Measurements from ENCODE around the gene MCTP1.

MCTP1 gene

DNA sequence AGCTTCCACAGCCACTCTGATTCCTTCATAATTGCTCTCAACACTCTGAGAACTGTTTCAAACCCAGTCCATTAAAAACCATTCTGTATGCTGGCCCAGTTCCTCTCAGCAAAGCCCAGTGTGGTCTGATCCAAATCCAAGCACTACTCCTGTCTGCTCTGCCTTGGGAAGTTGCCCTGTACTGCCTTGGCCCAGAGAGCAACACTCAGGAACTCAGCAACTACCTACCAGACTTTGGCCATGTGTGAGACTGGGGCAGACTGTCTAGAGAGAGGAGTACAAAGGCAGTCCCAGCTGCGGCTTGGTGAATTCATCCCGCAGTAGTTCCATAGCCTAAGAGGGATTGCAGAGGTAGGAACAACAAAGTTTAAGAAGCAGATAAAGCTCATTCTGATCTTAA, 214.4 kb downstream of the MCTP1 start:
- no peak for DNase-seq

DNA sequence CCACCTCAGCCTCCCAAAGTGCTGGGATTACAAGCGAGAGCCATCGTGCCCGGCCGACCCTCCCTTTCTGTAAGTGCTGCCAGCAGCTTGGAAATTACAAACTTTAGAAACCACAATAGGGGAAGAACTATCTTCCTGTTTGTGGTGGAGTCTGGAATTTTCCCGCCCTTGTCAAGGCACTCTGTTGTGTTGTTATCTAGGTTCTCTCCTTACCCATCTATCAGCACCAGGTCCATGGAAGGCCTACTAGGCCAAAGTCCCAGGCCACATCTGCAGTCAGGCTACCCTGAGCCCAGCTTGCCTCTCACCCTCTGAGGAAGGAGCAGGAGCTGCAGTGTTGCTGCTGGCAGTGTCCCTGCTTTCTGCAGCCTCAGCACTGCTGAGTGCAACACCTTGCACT, 214.9 kb downstream of the MCTP1 start:
- no peak for DNase-seq

DNA sequence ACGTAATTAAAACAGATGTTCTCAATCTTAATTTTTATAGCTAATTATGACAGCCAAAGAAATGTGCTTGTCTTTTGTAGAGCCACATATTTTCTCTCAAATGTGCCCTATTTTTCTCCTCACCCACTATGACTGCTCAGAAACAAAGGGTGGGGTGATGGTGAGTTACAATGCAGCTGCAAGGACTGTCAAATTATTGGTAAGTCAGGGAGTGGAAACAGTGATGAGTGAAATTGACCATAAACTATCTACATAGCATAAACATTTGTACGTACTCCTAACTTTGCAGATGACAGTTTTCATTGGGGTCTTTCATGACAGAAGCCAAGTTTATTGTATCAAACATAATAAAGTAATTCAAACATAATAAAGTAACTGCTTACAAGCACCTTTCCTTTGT, 215.9 kb downstream of the MCTP1 start:
- no peak for DNase-seq

DNA sequence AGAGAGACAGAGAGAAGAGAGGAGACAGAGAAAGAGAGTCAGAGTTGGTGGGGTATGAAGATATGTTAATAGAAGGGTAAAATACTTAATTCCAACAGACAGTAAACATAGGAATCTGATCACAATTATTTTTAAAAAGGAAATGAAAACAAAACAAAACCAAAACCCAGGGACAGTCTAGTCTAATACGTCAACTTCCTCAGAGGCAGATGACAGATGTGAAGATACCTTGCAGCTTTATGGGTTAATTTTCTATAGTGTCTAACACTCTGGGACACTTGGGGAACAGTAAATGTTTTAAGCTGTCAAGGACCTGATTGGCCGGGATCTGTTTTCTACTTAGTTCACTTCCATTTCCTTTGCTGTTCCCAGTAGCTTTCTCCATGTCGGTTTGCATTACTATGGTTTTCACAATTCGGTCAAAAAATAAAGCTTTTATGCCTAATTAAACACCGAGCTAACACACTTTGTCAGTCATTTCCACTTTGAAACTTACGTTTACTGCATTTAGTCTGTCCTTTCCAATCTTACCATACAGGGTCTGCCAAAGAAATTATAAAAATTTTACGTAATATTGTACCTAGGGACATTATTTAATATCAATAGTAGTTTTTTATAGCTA, 216.5 kb downstream of the MCTP1 start:
- DNase-seq: no peak

DNA sequence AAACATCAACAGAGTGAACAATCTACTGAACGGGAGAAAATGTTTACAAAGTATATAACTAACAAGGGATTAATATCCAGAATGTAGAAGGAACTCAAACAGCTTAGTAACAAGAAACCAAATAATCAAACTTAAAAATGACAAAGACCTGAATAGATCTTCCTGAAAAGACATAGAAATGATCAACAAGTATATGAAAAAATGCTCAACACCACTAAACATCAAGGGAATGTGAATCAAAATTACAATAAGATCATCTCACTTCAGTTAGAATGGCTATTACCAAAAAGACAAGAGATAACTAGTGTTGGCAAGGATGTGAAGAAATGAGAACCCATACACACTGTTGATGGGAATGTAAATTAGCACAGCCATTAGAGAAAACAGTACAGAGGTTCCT, 218.8 kb downstream of the MCTP1 start:
- no peak for DNase-seq

DNA sequence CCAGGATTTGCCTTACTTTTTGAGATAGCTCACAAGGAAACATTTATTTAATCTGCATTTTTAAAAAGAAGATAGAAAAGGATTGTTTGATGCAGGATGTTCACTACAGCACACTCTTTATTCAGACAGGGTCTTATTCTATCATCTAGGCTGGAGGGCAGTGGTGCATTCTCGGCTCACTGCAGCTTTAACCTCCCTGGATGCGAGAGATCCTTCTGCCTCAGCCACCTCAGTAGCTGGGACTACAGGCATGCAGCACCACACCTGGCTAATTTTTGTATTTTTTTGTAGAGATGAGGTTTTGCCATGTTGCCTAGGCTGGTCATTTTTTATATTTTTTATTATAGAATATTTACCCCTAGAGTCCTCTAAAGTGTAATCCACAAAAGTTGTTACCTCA, 221.4 kb downstream of the MCTP1 start:
- no peak for DNase-seq

DNA sequence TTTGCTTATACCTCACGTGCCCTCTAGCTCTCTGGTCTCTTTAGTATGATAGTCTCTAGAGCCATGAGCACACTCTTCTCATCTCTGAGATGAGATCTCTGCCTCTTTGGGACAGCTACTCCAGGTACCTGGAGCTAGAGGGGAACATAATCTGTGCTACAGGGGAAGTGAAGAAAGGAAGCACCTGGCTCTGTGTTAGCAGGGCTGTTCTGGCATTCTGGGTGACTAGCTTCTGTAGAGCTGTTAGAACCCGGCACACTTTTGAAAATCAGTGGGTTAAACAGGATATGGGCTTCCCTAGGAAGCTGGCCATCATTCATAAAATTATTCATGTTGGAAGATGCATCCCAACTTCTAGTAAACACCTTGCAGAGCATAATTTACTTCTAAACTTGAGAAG, 224.8 kb downstream of the MCTP1 start:
- DNase-seq: no peak

DNA sequence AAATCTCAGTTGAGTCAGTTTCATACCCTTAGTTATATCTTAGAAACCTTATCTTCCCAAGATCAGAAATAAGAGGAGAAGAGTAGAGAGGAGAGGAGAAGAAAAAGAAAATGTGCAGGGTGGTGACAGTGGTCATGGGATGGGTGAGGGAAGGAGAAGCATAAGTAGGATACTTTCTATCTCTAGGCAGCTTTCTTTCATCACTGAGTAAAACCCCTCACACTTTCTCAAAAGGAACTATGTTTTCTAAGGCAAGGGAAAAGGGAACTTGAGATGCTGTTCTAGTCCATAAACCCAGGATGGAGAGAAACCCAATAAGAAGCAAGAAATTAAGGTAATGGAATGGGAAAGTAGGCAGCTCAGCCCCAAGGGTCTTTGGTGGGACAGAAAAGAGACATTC, 225.3 kb downstream of the MCTP1 start:
- no peak for DNase-seq

DNA sequence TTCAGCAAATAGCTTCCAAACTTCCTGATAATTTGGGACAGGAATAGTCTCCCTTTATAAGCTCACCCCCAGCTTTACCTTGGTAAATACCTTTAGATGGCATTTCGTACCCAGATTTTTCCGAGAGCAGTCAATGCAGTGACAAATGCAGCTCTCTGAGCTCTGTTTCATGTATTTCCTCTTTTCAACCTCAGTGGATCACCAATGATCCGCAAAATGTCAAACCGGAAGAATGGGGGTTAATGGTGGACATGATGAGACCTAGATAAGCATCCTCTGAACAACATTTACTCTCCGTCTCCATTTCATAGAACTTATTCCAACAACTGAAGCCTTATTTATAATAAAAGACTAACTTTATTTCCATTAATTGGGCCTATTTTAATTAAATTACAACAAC, 227.3 kb downstream of the MCTP1 start:
- DNase-seq: no peak

DNA sequence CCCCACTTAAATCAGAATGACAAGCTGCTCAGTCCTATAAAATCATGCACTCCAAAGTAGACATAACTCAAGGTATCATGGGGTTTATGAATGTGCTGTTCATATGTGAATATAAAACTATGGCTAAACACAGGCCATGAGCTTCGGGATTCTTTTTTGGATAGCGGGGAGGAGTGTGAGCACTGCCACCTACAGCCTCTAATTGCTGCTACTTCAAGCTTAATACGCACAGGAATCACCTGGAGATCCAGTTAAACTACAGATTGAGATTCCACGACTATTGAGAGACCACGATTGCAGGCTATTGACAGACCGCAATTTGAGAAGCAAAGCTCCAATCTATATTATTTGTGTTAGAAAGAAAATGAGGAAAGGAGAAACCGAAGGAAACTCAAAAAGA, 231.6 kb downstream of the MCTP1 start:
- DNase-seq: no peak

DNA sequence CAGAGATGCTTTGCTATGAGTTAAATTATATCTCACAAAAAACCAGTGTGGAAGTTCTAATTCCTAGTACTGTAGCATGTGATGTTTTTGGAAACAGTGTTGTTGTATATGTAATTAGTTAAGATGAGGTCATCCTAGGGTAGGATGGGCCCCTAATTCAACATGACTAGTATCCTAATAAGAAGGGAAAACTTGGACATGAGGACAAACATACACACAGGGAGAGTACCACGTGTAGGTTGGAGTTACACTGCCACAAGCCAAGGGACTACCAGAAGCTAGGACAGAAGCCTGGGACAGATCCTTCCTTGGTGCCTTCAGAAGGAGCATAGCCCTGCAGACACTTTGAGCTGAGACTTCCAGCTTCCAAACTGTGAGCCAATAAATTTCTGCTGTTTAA, 234.2 kb downstream of the MCTP1 start:
- DNase-seq: no peak

DNA sequence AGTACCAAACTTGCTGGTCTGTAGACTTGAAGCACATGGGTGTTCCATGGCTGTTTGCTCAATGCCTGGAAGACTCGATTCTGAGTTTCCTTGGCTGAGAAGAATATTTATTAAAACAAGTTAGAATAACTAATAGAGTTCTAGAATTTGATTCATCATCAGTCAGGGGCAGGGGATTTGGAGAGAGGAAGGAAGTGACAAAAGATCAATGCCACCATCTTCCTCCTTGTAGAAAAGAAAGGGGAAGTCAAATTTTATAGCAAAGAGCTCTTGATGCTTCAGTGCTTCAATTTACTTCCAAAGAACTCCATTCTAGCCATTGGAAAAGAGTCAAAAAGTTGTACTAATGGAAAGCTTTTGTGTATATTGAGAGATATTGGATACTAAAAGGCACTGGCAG, 236.3 kb downstream of the MCTP1 start:
- DNase-seq: no peak

DNA sequence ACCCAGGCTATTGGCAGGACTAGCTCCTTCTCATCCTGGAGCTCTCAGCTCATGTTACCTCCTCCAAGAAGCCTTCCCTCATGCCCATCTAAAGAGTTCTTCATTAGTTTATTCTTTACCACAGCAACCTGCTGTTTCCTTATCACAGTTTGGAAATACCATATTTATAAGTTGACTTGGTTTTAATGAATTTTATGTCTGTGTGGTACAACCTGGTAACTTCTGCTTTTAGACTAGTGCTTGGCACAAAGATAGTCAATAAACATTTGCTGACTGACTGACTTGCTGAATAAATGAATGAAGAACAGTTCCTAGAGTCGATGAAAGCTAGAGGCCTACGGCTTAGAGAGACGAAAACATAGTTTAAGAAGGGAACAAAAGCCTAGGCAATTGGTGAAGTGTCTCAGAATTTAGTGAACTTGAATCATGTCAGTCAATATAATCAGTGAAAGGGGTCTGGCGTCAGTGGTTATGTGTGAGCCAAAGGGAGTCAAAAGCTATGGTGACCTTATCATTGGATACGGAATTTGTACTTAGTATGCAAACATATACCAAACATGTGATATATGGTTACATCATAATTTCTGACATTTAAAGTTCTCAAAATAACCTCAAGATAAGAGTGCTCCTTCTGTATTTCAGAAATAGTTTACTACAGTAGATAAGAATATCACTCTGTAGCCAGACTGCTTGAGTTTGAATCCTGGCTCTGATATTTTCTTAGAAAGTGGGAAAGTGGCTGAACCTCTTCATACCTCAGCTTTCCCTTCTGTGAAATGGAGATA, 239.5 kb downstream of the MCTP1 start:
- DNase-seq: no peak

DNA sequence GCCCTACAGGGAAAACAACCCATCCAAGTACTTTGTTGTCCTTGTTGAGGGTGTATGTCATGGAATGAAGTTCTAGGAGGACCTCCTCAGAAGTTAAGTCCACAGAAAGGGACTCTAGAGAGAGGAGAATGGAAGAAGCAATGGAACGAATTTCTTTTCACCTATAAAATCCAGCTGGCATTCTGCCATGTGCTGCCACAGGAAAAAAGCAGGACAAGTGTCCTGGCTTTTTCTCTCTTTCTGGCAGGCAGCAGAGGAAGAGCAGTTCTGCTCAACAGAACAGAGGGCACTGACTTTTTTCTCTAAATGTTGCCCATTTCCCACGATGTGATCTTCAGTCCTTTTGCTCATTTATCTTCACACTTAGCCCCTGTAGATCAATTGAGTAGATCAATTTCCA, 240.8 kb downstream of the MCTP1 start:
- no peak for DNase-seq

DNA sequence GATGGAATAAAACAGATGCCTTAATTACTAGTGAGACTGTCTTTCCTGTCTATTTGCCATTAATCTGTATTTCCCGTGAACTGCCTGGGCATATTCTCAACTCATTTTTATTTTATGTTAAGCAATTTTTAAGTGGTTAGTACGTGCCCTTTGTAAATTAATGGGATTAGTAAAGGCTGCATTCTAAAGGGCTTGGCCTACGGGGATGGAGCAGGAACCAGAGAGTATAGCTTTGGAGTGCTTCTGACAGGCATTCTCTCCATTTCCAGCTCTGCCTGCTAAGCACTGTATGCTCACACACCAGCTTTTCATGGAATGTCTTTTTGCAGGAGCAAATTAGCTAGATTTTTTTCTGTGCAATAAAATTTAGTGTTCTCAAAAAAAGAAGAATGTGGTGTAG, 241.2 kb downstream of the MCTP1 start:
- DNase-seq: no peak

DNA sequence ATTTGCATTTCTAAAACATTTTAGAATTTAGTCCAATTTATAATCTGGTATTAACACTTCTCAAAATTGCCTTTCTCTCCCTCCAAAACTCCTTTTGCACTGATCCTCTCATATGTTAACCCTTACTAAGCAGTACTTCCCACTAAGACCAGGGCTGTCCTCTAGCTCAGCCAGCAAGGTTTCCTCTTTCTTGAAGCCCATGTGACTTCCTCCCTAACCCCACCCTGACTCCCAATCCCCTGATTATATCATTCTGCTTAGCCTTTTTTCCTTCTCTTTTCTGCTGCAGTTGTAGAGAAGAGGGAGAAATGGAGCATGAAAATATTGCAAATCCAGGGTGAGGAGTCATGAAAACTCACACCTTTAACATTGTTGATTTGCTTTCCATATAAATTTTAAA, 241.7 kb downstream of the MCTP1 start:
- no peak for DNase-seq

DNA sequence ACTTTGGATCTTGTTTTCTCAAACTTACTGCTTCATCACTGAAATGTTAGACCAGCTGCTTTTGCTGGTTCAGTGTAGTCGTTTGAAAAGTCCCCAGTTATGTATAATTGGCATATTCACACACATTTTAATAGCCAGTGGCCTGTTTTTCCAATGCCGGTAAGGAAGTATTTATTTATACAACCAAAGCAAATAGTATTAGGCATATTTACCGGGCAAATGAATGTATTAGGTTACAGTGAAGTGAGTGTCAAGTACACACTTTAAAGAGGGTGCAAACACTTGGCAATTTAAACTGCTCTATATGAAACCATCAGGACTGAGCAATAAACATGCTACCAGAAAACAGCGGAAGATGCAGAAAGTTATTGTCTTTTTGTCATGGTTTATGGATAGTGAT, 242.9 kb downstream of the MCTP1 start:
- DNase-seq: no peak

DNA sequence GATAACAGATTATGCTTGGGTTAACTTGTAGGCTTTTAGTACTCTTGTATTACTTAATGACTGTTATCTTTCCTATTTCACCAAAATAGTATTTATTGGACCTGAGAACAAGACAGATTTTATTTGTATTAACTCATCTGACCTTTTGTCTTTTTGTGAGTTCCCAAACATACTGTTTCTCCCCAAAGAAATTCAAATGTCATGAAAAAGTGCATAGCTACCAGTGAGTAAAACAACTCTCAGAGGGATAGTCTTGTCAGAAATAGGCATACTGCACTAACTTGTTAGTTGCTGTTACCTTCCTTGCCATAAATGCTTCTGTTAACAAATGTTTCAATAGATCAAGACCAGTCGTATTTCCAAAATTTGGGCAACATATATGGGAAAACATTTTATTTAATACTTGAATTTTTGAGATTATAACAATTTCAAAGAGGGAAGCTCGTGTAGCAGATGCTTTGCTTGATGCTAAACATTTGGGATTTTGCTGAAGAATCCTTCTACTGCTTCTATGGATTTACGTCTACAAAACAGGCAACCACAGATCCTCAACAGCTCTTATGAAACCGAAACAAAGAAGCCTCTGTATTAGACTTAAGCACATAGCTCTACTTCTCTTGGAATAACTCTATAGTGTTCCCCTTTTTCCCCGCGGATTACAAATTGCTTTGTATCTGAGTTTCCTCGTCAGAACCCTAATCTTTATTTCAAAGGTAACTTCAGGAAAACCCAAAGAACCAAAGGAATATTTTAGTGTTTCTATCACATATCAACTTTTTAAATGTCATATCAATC, 248.8 kb downstream of the MCTP1 start:
- DNase-seq: no peak

DNA sequence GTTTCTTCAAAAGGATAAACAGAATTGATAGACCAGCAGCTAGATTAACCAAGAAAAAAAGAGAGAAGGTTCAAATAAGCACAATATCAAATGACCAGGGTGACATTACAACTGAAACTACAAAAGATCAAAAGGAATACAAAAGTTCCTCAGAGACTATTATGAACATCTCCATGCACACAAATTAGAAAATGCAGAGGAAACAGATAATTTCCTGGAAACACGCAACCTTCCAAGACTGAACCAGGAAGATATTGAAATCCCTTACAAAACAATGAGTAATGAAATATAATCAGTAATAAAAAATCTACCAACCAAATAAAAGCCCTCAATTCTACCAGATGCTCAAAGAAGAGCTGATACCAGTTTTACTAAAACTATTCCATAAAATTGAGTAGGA, 252.1 kb downstream of the MCTP1 start:
- DNase-seq: no peak

DNA sequence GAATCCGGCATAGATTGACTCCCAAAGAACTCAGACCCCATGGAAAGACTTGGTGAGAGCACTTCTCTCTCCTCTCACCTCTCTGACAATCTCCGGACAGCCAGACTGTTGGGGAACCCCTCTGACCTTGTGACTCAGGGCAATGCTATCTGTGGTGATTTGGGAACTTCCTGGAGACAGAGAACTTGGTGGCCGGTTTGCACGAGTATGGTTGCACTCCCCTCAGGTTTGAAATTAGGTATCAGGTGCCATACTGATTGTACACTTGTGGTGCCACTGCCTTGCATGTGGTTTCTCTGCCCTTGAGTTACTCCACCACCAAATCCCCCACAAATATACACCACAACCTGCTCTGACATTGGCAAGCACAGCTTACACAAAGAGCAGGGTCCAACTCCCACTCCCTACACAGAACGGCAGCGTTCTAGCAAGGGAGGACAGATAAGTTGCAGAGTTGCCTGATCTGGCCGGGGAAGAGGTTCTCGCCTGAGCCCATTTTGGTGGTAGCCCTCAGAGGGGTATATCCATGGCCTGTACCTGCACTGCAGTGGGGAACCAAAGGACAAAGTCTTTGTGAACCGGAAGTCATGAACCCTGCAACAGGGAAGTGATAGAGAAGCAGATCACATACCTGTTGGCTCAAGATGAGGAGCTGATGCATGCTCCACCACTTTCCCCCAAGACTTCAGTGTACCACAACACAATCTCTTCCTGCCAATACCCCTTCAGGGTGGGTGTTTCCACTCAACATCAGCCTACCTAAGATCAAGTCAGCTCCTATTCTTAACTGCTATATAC, 255.1 kb downstream of the MCTP1 start:
- DNase-seq: no peak

DNA sequence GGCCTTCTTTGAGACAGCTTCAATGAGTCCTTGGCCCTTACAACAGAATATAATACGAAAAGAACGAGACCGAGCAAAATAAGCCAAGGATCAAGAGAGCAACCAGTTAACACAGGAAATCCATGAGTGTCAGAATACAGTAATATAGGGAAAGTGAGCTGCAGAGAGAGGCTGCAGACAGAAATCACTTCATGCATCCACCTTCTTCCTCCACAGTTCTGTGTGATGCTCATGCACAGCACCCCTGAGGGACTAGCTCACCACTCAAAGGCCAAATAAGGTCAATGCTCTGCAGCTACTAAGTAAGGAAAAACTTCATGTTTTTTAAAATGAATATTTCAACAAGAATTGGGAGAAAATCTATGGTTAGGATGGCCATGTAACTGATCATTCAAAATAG, 257.1 kb downstream of the MCTP1 start:
- DNase-seq: no peak

DNA sequence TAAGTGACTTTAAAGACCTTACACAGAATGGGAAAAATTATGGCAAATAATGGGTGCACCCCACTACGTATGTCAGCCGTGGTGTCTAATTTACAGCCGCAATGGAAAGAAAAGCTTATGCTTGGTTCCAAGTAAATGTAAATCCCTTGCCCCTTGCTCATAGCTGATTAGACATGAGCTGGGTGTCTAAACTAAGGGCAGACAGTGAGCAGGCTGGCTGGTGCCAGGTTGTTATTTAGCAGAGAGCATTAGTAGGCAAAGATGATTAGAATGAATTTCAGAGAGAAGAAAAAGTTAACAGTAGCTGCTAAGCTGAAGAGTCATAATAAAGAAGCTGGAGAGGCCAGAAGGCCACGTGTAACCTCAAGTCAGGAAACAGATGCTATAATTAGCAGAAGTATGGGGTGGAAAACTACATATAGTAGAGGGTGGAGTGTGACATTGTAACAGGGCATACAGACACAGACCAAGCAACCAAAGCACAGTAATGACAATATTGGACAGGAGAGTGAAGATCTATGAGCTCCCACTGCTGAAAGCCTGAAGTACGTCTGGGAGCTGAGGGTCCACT, 257.7 kb downstream of the MCTP1 start:
- DNase-seq: no peak

DNA sequence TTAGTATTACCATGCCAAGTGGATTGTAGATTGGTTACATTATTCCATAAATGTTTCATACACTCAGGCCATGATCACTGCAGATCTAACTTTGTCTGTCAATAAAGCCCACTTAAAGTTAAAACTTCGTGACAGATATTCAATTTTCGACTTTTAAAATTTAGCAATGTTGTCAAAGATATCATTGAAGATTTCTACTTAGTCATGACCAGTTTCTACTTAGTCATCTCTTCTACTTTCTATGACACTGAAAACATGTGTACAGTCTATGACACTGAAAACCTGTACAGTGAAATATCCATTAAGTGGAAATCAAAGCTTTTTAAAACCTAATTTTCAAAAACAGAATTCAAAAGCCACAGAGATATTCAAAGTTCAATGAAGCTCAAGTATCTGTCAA, 258.2 kb downstream of the MCTP1 start:
- no peak for DNase-seq
